OCI-LY7 (cell line): ENCODE data around the gene EFNA3. TPM values are rescaled to one million over a fixed set of nuclear protein-coding genes. Genes with fewer than 3 reads are reported as not detected.

Source experiments
- Bru-seq: library from RNA; stranded (reverse); fragments of 400-500 nt; gene quantifications from one replicate; lab custom pipeline; 2021; lab: Mats Ljungman, UMichigan
- BruChase-seq, 2 experiments: library from RNA; stranded (reverse); fragments of 400-500 nt; gene quantifications; one replicate each; lab custom pipeline; 2021; lab: Mats Ljungman, UMichigan
- BruUV-seq: library from RNA; stranded (reverse); fragments of 400-500 nt; replicated peaks from 2 replicates; lab custom pipeline; 2021; lab: Mats Ljungman, UMichigan
- CTCF ChIA-PET: fragments of 300-600 bp; sonication (Branson Sonifier 250); formaldehyde crosslinking; loops from one replicate; lab custom pipeline; 2022; ENCODE audit warnings: antibody characterized with exemption; ENCODE audit not compliant: unreplicated experiment; lab: Charles Lee
- POLR2A ChIA-PET: fragments of 300-600 bp; sonication (Branson Sonifier 250); formaldehyde crosslinking; loops from one replicate; lab custom pipeline; 2022; ENCODE audit warnings: antibody characterized with exemption; lab: Charles Lee
- DNase-seq: peaks from one replicate; pipeline ENCODE4 v3.0.0-alpha.2; 2015; ENCODE audit warnings: low spot score
- H2AFZ ChIP-seq: fragments of 200-600 bp; sonication (generic), shearing (Covaris generic); 2 replicates; pipeline ENCODE4 v1.6.1; 2014; ENCODE audit warnings: mild to moderate bottlenecking, antibody characterized with exemption, low read length, moderate library complexity
- H3K27ac ChIP-seq: fragments of 200-600 bp; sonication (generic); 2 replicates; pipeline ENCODE4 v1.5.1; 2014; ENCODE audit warnings: mixed run types, low read depth, mild to moderate bottlenecking, moderate library complexity, low read length, inconsistent platforms; ENCODE audit not compliant: poor library complexity, severe bottlenecking
- H3K36me3 ChIP-seq: fragments of 200-600 bp; sonication (generic); 2 replicates; pipeline ENCODE4 v1.6.1; 2014; ENCODE audit warnings: mild to moderate bottlenecking, antibody characterized with exemption, low read length, moderate library complexity, mixed read lengths; ENCODE audit not compliant: insufficient read depth
- H3K4me1 ChIP-seq: fragments of 200-600 bp; sonication (generic); 2 replicates; pipeline ENCODE4 v1.5.1; 2014; ENCODE audit warnings: mild to moderate bottlenecking, low read length; ENCODE audit not compliant: insufficient read depth, poor library complexity, severe bottlenecking
- H3K4me2 ChIP-seq: fragments of 200-600 bp; sonication (generic); 2 replicates; pipeline ENCODE4 v1.6.1; 2014; ENCODE audit warnings: mild to moderate bottlenecking, low read length
- H3K4me3 ChIP-seq: fragments of 200-600 bp; sonication (generic); 2 replicates; pipeline ENCODE4 v1.5.1; 2014; ENCODE audit warnings: mild to moderate bottlenecking, low read depth, low read length; ENCODE audit not compliant: poor library complexity, severe bottlenecking
- H3K79me2 ChIP-seq: fragments of 200-600 bp; sonication (generic); 2 replicates; pipeline ENCODE4 v1.6.1; 2016; ENCODE audit warnings: low read depth, mild to moderate bottlenecking, low read length, moderate library complexity, mixed read lengths; ENCODE audit not compliant: insufficient read depth
- H3K9me2 ChIP-seq: fragments of 200-600 bp; sonication (generic); 2 replicates; pipeline ENCODE4 v1.6.1; 2016; ENCODE audit warnings: mild to moderate bottlenecking, low read length, mixed read lengths; ENCODE audit not compliant: insufficient read depth
- H3K9me3 ChIP-seq: fragments of 200-600 bp; sonication (generic); 2 replicates; pipeline ENCODE4 v1.6.1; 2014; ENCODE audit warnings: mild to moderate bottlenecking, mixed run types, low read length, mixed read lengths
- H4K20me1 ChIP-seq: fragments of 200-600 bp; sonication (generic); 2 replicates; pipeline ENCODE4 v1.6.1; 2014; ENCODE audit warnings: mild to moderate bottlenecking, antibody characterized with exemption, low read length, moderate library complexity, mixed read lengths; ENCODE audit not compliant: insufficient read depth
- EZH2phosphoT487 ChIP-seq: fragments of 200-600 bp; sonication (generic); IDR thresholded peaks from 2 replicates; pipeline ENCODE4 v1.6.1; 2018; ENCODE audit warnings: low read depth, borderline replicate concordance, mild to moderate bottlenecking, mixed run types, antibody characterized with exemption, low read length, moderate library complexity, mixed read lengths
- intact Hi-C: fragments of 100-400 bp; cut with micrococcal nuclease; formaldehyde crosslinking; loops from one replicate; pipeline ENCODE4 v1.10.0; 2022; ENCODE audit not compliant: unreplicated experiment
- long read RNA-seq: library from polyadenylated mRNA; stranded (forward); transcript quantifications from one replicate; pipeline ENCODE4 v2.0.0, GENCODE V29; 2022
- total RNA-seq, 2 experiments: library from RNA; depleted of rRNA in 1 of 2; stranded (reverse); fragments of >200 nt in 1 of 2; shearing (Covaris generic) in 1 of 2; gene quantifications; 2 replicates each; pipeline ENCODE4 v1.2.3, GENCODE V29; 2014 to 2022
- TF ChIP-seq, protein P1 (sequence below): fragments of 200-600 bp; sonication (generic); conservative IDR thresholded peaks from 2 replicates; pipeline ENCODE4 v1.5.1; 2014; ENCODE audit warnings: mild to moderate bottlenecking, antibody characterized with exemption, low read length, moderate library complexity, mixed read lengths

The EFNA3 gene, protein sequence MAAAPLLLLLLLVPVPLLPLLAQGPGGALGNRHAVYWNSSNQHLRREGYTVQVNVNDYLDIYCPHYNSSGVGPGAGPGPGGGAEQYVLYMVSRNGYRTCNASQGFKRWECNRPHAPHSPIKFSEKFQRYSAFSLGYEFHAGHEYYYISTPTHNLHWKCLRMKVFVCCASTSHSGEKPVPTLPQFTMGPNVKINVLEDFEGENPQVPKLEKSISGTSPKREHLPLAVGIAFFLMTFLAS
- 5.7 and 6.7 TPM in 2 replicates for total RNA-seq (2014; rRNA removed; shearing (Covaris generic))
- 4.8 and 10.8 TPM in 2 replicates for total RNA-seq (2022)
- percentile 33 among the genes with signal in this experiment for Bru-seq, nascent RNA
- BruChase-seq, experiment 1, labeled RNA remaining after a 6-hour chase = percentile 41 among the genes with signal in this experiment
- percentile 52 among the genes with signal in this experiment for BruChase-seq, experiment 2, labeled RNA remaining after a 2-hour chase
- long read RNA-seq, partial matches to known transcripts = 0 of 6 reads
- long read RNA-seq, other reads (novel, unspliced or antisense) = 0 of 6 reads

DNA sequence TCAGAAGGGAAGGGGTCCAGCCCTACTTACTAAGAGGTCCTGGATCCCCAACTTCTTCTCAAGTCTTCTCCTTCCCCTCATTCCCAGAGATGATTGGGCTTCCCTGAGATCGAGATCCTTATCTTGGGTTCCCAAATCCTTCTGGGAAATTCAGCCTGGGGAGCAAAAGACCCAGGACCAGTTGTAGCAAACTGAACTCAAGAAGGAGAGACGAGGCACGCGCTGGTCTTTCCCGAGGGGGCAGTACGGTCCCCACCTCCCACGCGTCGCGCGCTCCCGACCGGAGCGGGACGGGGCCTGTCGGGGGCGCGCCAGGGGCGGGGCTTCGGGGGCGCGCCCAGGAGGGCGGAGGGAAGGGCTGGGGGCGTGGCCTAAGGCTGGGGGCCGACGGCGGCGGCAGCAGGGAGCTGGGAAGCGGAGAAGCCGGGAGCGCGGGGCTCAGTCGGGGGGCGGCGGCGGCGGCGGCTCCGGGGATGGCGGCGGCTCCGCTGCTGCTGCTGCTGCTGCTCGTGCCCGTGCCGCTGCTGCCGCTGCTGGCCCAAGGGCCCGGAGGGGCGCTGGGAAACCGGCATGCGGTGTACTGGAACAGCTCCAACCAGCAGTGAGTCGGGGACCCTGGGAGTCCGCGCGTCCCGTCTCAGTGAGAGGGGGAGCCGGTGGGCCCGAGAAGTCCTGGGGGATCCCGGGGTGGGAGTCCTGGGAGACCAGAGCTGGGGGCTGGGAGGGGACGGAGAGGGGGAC, at the start of gene EFNA3:
Gene EFNA3 (plus strand): TSS at position 369 of the 741 bp plus-strand sequence. CDS start 105 bp downstream, at position 474.
- H3K9me3 ChIP-seq = no peaks in the 10 kb centered on the region
- peak; percentile 63 for DNase-seq
- intact Hi-C loops = no loop called here
- H3K4me3 ChIP-seq = peak within 1 kb of the TSS; percentile 62
- peak within 1 kb of the TSS; percentile 79 for H3K4me2 ChIP-seq
- no peaks in the 10 kb centered on the region for H3K79me2 ChIP-seq
- H4K20me1 ChIP-seq = no peaks in the 10 kb centered on the region
- no peaks in the 10 kb centered on the region for H3K9me2 ChIP-seq
- BruUV-seq = no TSS peak
- TF ChIP-seq EZH2phosphoT487 = no peak
- TF ChIP-seq, protein P1, sequence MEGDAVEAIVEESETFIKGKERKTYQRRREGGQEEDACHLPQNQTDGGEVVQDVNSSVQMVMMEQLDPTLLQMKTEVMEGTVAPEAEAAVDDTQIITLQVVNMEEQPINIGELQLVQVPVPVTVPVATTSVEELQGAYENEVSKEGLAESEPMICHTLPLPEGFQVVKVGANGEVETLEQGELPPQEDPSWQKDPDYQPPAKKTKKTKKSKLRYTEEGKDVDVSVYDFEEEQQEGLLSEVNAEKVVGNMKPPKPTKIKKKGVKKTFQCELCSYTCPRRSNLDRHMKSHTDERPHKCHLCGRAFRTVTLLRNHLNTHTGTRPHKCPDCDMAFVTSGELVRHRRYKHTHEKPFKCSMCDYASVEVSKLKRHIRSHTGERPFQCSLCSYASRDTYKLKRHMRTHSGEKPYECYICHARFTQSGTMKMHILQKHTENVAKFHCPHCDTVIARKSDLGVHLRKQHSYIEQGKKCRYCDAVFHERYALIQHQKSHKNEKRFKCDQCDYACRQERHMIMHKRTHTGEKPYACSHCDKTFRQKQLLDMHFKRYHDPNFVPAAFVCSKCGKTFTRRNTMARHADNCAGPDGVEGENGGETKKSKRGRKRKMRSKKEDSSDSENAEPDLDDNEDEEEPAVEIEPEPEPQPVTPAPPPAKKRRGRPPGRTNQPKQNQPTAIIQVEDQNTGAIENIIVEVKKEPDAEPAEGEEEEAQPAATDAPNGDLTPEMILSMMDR = no peak
- no peaks in the 10 kb centered on the region for H3K36me3 ChIP-seq
- ChIA-PET CTCF (interaction anchor here (0.7 kb wide), 1 partner anchor 90 kb away, joined by 4 read pairs; no protein-coding TSS in a partner anchor), POLR2A (interaction anchor here (0.6 kb wide), 1 partner anchor 421 kb away, joined by 3 read pairs; no protein-coding TSS in a partner anchor)
- no peak within 1 kb of the TSS for H2AFZ ChIP-seq
- no peak within 1 kb of the TSS for H3K27ac ChIP-seq
- H3K4me1 ChIP-seq = peaks cover 65% of the 10 kb centered on the region

DNA sequence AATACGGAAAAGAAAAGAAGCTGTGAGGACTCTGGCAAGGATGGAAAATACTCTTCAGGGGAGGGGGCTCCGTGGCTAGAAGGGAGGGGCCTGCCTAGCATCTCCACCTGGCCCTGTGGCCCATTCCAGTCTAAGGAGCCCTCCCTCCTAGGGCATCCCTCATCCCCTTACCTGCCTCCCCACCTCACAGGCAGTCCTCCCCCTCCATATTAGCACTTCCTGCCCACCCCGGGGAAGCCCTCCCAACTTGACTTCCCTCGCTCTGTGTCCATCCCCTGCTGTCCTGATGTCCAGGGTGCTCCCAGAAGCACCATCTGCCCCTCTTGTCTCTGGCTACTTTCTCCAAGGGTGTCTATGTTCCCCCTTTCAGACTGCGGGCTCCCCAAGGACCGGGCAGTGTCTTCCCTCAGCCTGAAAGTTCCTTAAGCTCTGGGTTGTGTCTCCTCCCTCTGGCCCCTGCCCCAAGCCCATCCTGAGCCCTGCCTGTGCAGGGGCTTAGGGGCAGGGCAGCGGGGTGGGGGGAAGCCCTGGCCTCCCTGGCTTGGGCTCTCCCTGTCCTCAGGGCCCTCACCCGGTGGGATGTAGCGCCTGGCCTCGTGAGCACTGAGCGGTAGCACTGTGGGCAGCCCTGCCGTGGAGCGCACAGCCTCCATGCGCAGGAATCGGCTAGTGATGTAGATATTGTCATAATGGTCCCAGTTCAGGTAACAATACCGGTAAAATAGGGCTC, 49.0 kb upstream of the EFNA3 start:
- intact Hi-C loops = no loop called here
- no peak for DNase-seq
- ChIA-PET CTCF (no interaction called here), POLR2A (no interaction called here)
- H3K4me2 ChIP-seq = no peak overlapping the region
- H3K27ac ChIP-seq = no peak overlapping the region
- H4K20me1 ChIP-seq = no peaks in the 10 kb centered on the region
- no peaks in the 10 kb centered on the region for H3K9me3 ChIP-seq
- no peak overlapping the region for H3K4me3 ChIP-seq
- no TSS peak for BruUV-seq
- no peaks in the 10 kb centered on the region for H3K79me2 ChIP-seq
- H3K4me1 ChIP-seq = no peaks in the 10 kb centered on the region
- H3K36me3 ChIP-seq = no peaks in the 10 kb centered on the region
- no peak for TF ChIP-seq EZH2phosphoT487
- TF ChIP-seq, protein P1 = no peak
- H3K9me2 ChIP-seq = no peaks in the 10 kb centered on the region
- H2AFZ ChIP-seq = no peak overlapping the region
